Brain microvascular endothelial cell (primary cell): ENCODE data around the gene MELK.

Experiments
- DNase-seq: peaks from one replicate; pipeline ENCODE4 v3.0.0-alpha.2; 2020
- H3K27ac ChIP-seq: fragments of 250-450 bp; sonication (Bioruptor Pico); 2 replicates; pipeline ENCODE4 v1.5.1; 2020; ENCODE audit warnings: mild to moderate bottlenecking, moderate library complexity
- H3K27me3 ChIP-seq: fragments of 250-450 bp; sonication (Bioruptor Pico); replicated peaks from 2 replicates; pipeline ENCODE4 v1.5.1; 2020; ENCODE audit warnings: mild to moderate bottlenecking
- H3K36me3 ChIP-seq: fragments of 250-450 bp; sonication (Bioruptor Pico); replicated peaks from 2 replicates; pipeline ENCODE4 v1.5.1; 2020; ENCODE audit warnings: mild to moderate bottlenecking
- H3K4me3 ChIP-seq: 2 replicates; pipeline ENCODE4 v1.5.1; 2011; ENCODE audit warnings: low read depth, mild to moderate bottlenecking, control low read depth, low read length, moderate library complexity
- in situ Hi-C: cut with HindIII; loops from 2 replicates; pipeline ENCODE4 v1.10.0; 2017; ENCODE audit warnings: low sequenced_read_pairs, low pct_ligation_motif_present
- TF ChIP-seq, protein P1 (sequence below): IDR thresholded peaks from 2 replicates; pipeline ENCODE4 v1.5.1; 2011; ENCODE audit warnings: low read depth, mild to moderate bottlenecking, moderate library complexity, low read length, control low read depth, inconsistent platforms; ENCODE audit errors: missing control alignments

The MELK gene

DNA sequence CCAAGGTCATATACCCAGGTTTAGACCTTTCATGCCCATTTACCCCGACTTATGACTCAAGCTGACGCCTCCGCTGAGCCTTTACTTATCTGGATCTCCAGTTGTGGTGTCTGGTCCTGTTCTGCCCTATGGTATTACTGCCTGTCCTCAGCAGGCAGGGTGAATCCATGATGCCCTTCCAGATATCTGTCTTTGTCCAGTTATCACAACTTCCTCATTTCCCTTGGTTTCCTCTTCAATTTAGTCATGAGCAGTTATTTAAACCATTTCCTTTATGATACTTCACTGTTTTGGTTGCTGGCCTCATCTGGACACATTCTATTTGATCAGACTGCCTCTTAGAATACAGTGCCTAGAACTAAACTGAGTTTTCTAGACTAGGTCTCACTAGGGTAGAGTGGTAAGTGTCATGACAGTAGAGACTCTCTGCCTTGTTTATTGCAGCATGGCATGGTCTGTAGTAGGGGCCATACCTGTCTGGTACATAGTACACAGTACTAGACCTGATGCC is 93.3 kb downstream of the MELK start:
- H3K27ac ChIP-seq: peak overlapping the region; percentile 88
- H3K36me3 ChIP-seq: peaks cover 3% of the 10 kb centered on the region
- TF ChIP-seq, protein P1, sequence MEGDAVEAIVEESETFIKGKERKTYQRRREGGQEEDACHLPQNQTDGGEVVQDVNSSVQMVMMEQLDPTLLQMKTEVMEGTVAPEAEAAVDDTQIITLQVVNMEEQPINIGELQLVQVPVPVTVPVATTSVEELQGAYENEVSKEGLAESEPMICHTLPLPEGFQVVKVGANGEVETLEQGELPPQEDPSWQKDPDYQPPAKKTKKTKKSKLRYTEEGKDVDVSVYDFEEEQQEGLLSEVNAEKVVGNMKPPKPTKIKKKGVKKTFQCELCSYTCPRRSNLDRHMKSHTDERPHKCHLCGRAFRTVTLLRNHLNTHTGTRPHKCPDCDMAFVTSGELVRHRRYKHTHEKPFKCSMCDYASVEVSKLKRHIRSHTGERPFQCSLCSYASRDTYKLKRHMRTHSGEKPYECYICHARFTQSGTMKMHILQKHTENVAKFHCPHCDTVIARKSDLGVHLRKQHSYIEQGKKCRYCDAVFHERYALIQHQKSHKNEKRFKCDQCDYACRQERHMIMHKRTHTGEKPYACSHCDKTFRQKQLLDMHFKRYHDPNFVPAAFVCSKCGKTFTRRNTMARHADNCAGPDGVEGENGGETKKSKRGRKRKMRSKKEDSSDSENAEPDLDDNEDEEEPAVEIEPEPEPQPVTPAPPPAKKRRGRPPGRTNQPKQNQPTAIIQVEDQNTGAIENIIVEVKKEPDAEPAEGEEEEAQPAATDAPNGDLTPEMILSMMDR: no peak
- DNase-seq: peak; percentile 61
- no peaks in the 10 kb centered on the region for H3K27me3 ChIP-seq
- no peak overlapping the region for H3K4me3 ChIP-seq
- in situ Hi-C loops: no loop called here

DNA sequence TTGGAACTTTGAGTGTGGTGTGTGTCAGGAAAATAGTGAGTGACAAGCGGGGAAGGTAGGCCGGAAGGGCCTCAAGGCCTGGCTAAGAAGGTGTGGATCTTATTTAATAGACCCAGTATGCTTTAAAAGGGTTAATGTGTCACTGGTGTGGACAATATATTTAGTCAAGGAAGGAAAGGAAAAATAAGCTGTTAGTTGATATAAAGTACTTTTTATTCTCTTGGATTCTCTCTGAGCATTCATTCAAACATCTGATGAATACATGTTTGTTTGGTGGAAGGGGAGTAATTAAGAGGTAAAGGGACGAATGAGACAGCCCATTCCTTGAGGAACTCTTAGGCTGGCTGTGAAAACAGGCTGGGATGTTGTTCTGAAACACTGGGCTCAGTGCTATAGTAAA is 98.9 kb downstream of the MELK start:
- Histone ChIP-seq H3K27ac (no peak overlapping the region), H3K27me3 (no peaks in the 10 kb centered on the region), H3K4me3 (no peak overlapping the region), H3K36me3 (peaks cover 3% of the 10 kb centered on the region)
- in situ Hi-C loops: no loop called here
- TF ChIP-seq, protein P1: no peak
- DNase-seq: no peak

DNA sequence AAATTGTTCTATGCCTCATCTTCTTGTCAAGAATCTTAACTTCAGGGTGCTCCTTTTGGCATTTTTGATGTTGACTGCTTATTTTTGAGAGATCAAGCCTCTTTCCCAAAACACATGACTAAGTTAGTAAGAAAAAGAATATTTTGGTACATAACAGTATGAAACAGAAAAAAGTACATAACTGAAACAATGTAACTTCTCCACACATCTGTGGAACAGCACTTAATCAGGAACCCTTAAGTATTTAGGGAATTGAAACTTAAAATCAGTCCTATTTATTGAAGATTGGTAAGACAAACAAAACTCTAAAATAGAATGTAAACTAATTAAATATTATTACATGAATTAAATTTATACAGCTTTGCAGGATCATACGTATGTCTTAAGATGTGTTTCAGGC is 103.4 kb downstream of the MELK start:
- TF ChIP-seq, protein P1: no peak
- in situ Hi-C loops: no loop called here
- Histone ChIP-seq H3K4me3 (no peak overlapping the region), H3K27me3 (no peaks in the 10 kb centered on the region), H3K27ac (no peak overlapping the region), H3K36me3 (no peaks in the 10 kb centered on the region)
- DNase-seq: no peak

DNA sequence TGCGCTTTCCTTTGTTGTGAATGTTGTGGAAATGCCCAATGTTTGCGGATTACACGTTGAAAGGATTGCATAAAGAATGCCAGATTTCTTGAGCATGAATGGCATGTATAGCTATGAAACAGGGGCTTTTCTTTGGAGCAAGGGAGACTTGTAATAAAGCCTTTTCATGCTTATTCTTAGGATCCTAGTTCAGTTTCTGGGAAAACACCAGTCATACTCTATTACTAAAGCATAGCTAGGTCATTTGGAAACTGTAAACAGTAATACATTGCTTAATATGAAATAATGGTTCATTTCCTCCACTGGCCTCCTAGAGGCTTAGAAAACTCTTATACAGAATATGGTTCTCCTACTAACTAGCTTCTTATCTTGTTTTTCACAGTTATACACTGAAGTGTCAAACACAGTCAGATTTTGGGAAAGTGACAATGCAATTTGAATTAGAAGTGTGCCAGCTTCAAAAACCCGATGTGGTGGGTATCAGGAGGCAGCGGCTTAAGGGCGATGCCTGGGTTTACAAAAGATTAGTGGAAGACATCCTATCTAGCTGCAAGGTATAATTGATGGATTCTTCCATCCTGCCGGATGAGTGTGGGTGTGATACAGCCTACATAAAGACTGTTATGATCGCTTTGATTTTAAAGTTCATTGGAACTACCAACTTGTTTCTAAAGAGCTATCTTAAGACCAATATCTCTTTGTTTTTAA is 104.2 kb downstream of the MELK start:
- Histone ChIP-seq H3K36me3 (no peaks in the 10 kb centered on the region), H3K27ac (no peak overlapping the region), H3K4me3 (no peak overlapping the region), H3K27me3 (no peaks in the 10 kb centered on the region)
- no peak for DNase-seq
- TF ChIP-seq, protein P1: no peak
- in situ Hi-C loops: no loop called here

DNA sequence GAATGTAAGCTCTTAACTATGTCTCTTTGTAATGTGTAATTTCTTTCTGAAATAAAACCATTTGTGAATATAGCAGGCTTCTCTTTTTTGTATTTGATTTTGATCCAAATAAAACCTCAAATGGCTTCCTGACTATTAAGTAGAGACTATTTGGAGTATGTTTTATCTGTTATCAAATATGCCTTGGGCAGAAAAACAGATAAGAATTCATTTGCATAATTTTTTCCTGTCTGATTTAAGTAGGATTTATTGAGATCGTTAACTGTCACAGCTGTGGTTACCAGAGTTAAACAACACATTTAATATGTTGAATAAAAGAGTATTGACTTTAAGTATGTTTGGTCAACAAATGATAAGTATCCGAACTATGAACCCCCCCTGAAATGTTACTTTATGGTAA is 104.9 kb downstream of the MELK start:
- in situ Hi-C loops: no loop called here
- TF ChIP-seq, protein P1: no peak
- no peak for DNase-seq

DNA sequence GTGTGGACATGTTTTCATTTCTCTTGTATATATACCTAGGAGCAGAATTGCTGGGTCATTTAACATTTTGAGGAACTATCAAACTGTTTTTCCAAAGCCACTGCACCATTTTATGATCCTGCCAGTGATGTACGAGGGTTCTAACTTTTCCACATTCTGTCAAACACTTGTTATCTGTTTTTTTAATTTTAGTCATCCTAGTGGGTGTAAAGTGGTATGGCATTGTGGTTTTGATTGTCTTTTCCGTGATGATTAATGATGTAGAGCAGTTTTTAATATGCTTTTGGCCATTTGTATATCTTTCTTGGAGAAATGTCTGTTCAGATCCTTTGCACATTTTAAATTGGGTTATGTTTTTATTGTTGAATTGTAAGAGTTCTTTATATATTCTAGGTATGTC is 107.0 kb downstream of the MELK start:
- no peak for DNase-seq
- H3K36me3 ChIP-seq: no peaks in the 10 kb centered on the region
- in situ Hi-C loops: no loop called here
- no peak overlapping the region for H3K27ac ChIP-seq
- TF ChIP-seq, protein P1: no peak
- H3K4me3 ChIP-seq: no peak overlapping the region
- H3K27me3 ChIP-seq: no peaks in the 10 kb centered on the region

More for the DNA sequence above, 104.9 kb downstream of the MELK start:
- H3K36me3 ChIP-seq: no peaks in the 10 kb centered on the region
- H3K27ac ChIP-seq: no peak overlapping the region
- H3K4me3 ChIP-seq: no peak overlapping the region
- no peaks in the 10 kb centered on the region for H3K27me3 ChIP-seq
